GM19193 (cell line): ENCODE results near the gene PLXNB3.

ENCODE experiments used
- POLR2A ChIP-seq: IDR thresholded peaks from 4 replicates; pipeline ENCODE4 v1.6.1; 2011; ENCODE audit not compliant: insufficient read depth, insufficient read length; ENCODE audit errors: extremely low read depth

The PLXNB3 gene

DNA sequence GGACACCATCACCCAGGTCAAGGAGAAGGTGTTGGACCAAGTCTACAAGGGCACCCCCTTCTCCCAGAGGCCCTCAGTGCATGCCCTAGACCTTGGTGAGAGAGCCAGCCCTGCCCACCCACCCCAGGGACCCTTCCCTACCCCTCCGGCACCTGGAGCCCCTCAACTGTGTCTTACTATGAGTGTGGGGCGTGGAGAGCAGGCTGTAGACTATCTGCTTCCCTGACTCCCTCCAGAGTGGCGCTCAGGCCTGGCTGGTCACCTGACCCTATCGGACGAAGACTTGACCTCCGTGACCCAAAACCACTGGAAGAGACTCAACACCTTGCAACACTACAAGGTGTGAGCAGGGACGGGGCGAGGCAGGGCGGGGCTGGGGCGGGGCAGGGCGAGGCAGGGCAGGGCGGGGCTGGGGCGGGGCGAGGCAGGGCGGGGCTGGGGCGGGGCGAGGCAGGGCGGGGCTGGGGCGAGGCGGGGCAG is 12.1 kb downstream of the PLXNB3 start:
- TF ChIP-seq POLR2A: no peak

- TF ChIP-seq POLR2A: no peak
Observed at GRCh38 chrX:153776611-153777045, 12.6 kb downstream of the PLXNB3 start.

DNA sequence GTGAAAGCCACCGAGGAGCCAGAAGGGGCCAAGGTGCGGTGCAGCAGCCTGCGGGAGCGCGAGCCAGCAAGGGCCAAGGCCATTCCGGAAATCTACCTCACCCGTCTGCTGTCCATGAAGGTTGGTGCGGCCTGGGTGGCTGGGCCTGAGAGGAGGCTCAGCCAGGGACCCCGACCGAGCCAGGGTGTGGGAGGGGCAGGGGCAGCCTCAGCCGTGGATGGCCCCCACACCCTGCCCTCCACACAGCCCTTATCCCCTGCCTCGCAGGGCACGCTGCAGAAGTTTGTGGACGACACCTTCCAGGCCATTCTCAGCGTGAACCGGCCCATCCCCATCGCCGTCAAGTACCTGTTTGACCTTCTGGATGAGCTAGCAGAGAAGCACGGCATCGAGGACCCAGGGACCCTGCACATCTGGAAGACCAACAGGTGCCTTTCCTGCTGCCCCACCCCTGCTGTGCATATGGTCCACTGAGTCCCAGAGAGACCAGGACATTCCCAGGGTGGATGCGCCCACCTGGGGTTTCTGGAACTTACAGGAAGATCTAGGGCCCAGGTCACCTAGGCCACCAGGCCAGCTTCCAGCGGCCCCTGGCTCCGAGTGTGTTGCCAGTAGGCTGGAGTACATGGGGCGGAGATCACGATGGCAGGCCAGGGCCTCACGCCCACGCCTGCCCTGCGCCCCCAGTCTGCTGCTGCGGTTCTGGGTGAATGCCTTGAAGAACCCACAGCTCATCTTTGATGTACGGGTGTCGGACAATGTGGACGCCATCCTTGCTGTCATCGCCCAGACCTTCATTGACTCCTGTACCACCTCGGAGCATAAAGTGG is 13.4 kb downstream of the PLXNB3 start:
- TF ChIP-seq POLR2A: no peak

- TF ChIP-seq POLR2A: no peak
Observed at GRCh38 chrX:153778181-153778580, 14.1 kb downstream of the PLXNB3 start.

- no peak for TF ChIP-seq POLR2A
Observed at GRCh38 chrX:153778684-153779101, 14.6 kb downstream of the PLXNB3 start.

- no peak for TF ChIP-seq POLR2A
Observed at GRCh38 chrX:153779891-153780677, 16.0 kb downstream of the PLXNB3 start.

GRCh38 chrX:153780678-153781427 is 16.8 kb downstream of the PLXNB3 start, which contains the start of gene SRPK3:
SRPK3 (plus strand) TSS chrX:153781041; CDS start chrX:153781087, 46 bp downstream.
- no peak for TF ChIP-seq POLR2A

GRCh38 chrX:153781428-153782047 is 17.5 kb downstream of the PLXNB3 start:
- no peak for TF ChIP-seq POLR2A

GRCh38 chrX:153782313-153782712 is 18.3 kb downstream of the PLXNB3 start:
- TF ChIP-seq POLR2A: no peak

DNA sequence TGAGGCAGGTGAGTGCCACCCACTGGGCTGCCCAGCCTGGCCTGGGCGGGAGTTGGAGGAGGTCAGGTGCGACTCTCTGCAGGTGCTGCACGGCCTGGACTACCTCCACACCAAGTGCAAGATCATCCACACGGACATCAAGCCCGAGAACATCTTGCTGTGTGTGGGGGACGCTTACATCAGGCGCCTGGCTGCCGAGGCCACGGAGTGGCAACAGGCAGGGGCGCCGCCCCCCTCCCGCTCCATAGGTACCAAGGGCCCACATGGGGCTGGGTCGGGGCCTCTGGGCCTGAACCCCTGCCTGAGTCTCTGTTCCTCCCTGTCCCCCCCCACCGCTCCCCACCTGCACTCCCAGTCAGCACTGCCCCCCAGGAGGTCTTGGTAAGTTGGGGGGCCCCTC is 18.8 kb downstream of the PLXNB3 start:
- TF ChIP-seq POLR2A: no peak

GRCh38 chrX:153783378-153784013 is 19.4 kb downstream of the PLXNB3 start:
- TF ChIP-seq POLR2A: no peak

GRCh38 chrX:153784325-153784967 is 20.4 kb downstream of the PLXNB3 start:
- no peak for TF ChIP-seq POLR2A

DNA sequence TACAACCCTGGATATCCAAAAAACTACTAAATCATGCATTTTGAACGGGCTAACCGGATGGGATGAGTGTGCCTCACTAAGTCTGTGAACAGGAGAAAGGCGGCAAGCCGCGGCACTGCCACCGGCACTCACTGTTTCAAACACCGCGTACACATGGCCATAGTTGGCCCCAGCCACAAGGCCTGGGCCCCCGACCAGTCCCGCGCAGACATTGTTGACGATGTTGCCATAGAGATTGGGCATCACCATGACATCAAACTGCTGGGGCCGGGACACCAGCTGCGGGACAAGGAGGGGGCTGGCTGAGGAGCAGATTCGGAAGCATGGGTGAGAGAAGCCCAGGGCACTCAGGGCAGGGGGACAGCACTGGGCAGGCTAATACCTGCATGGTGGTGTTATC is 22.6 kb downstream of the PLXNB3 start:
- no peak for TF ChIP-seq POLR2A
